Measurements from ENCODE around the gene PIGH.

DNA sequence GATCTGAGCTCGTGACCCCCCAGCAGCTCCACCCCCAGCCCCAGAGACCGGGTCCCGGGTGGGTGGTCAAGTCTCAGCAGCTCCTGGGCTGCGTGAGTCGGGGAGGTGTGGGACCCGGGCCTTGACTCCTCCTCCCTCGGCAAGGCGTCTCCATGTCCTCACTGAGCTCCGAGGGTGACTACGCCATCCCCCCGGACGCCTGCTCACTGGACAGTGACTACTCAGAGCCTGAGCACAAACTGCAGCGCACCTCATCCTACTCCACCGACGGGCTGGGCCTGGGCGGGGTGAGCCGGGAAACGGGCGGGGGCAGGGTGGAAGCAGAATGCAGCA, 28.1 kb downstream of the PIGH start:
- TF ChIP-seq, protein P1, sequence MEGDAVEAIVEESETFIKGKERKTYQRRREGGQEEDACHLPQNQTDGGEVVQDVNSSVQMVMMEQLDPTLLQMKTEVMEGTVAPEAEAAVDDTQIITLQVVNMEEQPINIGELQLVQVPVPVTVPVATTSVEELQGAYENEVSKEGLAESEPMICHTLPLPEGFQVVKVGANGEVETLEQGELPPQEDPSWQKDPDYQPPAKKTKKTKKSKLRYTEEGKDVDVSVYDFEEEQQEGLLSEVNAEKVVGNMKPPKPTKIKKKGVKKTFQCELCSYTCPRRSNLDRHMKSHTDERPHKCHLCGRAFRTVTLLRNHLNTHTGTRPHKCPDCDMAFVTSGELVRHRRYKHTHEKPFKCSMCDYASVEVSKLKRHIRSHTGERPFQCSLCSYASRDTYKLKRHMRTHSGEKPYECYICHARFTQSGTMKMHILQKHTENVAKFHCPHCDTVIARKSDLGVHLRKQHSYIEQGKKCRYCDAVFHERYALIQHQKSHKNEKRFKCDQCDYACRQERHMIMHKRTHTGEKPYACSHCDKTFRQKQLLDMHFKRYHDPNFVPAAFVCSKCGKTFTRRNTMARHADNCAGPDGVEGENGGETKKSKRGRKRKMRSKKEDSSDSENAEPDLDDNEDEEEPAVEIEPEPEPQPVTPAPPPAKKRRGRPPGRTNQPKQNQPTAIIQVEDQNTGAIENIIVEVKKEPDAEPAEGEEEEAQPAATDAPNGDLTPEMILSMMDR (IDR thresholded peaks at IDR 0.05; ENCODE audit: poor library complexity): no peak
- no peak for TF ChIP-seq EZH2 (IDR thresholded peaks at IDR 0.05; ENCODE audit: borderline replicate concordance)
- no peak for TF ChIP-seq EZH2phosphoT487 (IDR thresholded peaks at IDR 0.05; ENCODE audit: low read depth, severe bottlenecking, unreplicated experiment)

All from hepatocyte (in vitro differentiated cells).